IMR-90 (cell line): ENCODE data around the gene EHF. TPM values are rescaled to one million over a fixed set of nuclear protein-coding genes. Genes with fewer than 3 reads are reported as not detected.

Experiments used
- ATAC-seq: fragments of 200-7000 bp; cut with Tn5 transposase; 2 replicates; pipeline ENCODE4 v1.9.1; 2020; ENCODE audit warnings: low read depth, mild to moderate bottlenecking, moderate library complexity
- BruUV-seq: library from RNA; stranded (reverse); fragments of 400-500 nt; replicated peaks from 2 replicates; lab custom pipeline; 2021; lab: Mats Ljungman, UMichigan
- CTCF ChIA-PET: fragments of 300-600 bp; formaldehyde crosslinking; extraction: SDS; loops from one replicate; lab custom pipeline; 2021; ENCODE audit warnings: antibody characterized with exemption; lab: Yijun Ruan, JAX
- POLR2A ChIA-PET: fragments of 300-600 bp; sonication (Branson Sonifier 250); formaldehyde crosslinking; loops from one replicate; lab custom pipeline; 2022; ENCODE audit warnings: antibody characterized with exemption; ENCODE audit not compliant: unreplicated experiment; lab: Charles Lee
- DNase-seq: peaks from one replicate; pipeline ENCODE4 v3.0.0; 2013
- H2AFZ ChIP-seq: replicated peaks from 2 replicates; pipeline ENCODE3; 2013; ENCODE audit warnings: low read length, mild to moderate bottlenecking; ENCODE audit not compliant: poor library complexity
- H2AK5ac ChIP-seq: 2 replicates; pipeline ENCODE4 v1.6.1; 2013; ENCODE audit warnings: low read depth, low read length, inconsistent platforms
- H2AK9ac ChIP-seq: replicated peaks from 2 replicates; pipeline ENCODE3; 2013; ENCODE audit warnings: mild to moderate bottlenecking, low read depth, low read length, moderate library complexity; ENCODE audit not compliant: poor library complexity
- H2BK120ac ChIP-seq: 2 replicates; pipeline ENCODE4 v1.6.1; 2013; ENCODE audit warnings: low read depth, low read length, inconsistent platforms
- H2BK15ac ChIP-seq: 3 replicates; pipeline ENCODE4 v1.6.1; 2013; ENCODE audit warnings: low read depth, low read length, inconsistent platforms
- H2BK20ac ChIP-seq: 2 replicates; pipeline ENCODE4 v1.6.1; 2013; ENCODE audit warnings: low read depth, mild to moderate bottlenecking, inconsistent platforms, low read length, moderate library complexity
- H2BK5ac ChIP-seq: 2 replicates; pipeline ENCODE4 v1.6.1; 2013; ENCODE audit warnings: mild to moderate bottlenecking, low read depth, low read length, inconsistent platforms; ENCODE audit not compliant: poor library complexity, severe bottlenecking
- H3K14ac ChIP-seq: replicated peaks from 2 replicates; pipeline ENCODE4 v1.6.1; 2013; ENCODE audit warnings: low read depth, low read length, inconsistent platforms
- H3K18ac ChIP-seq: 2 replicates; pipeline ENCODE4 v1.6.1; 2013; ENCODE audit warnings: low read depth, low read length, control low read depth
- H3K23ac ChIP-seq: 2 replicates; pipeline ENCODE4 v1.6.1; 2013; ENCODE audit warnings: low read depth, low read length, inconsistent platforms
- H3K27ac ChIP-seq: 2 replicates; pipeline ENCODE4 v1.5.1; 2013; ENCODE audit warnings: mild to moderate bottlenecking, control low read depth, low read length; ENCODE audit not compliant: insufficient read depth
- H3K27me3 ChIP-seq: 2 replicates; pipeline ENCODE4 v1.6.1; 2013; ENCODE audit warnings: low read length; ENCODE audit not compliant: control insufficient read depth, insufficient read depth
- H3K36me3 ChIP-seq: 2 replicates; pipeline ENCODE4 v1.6.1; 2013; ENCODE audit warnings: low read length, mixed read lengths; ENCODE audit not compliant: control insufficient read depth, insufficient read depth
- H3K4ac ChIP-seq: 2 replicates; pipeline ENCODE4 v1.6.1; 2013; ENCODE audit warnings: low read depth, low read length, inconsistent platforms
- H3K4me1 ChIP-seq: 2 replicates; pipeline ENCODE4 v1.6.1; 2013; ENCODE audit warnings: low read length, mixed read lengths; ENCODE audit not compliant: control insufficient read depth, insufficient read depth
- H3K4me2 ChIP-seq: 2 replicates; pipeline ENCODE4 v1.6.1; 2013; ENCODE audit warnings: low read depth, mild to moderate bottlenecking, control low read depth, low read length, moderate library complexity
- H3K4me3 ChIP-seq: 2 replicates; pipeline ENCODE4 v1.5.1; 2013; ENCODE audit warnings: low read depth, mild to moderate bottlenecking, control low read depth, low read length, moderate library complexity; ENCODE audit not compliant: insufficient read depth
- H3K56ac ChIP-seq: 2 replicates; pipeline ENCODE4 v1.6.1; 2013; ENCODE audit warnings: low read length, inconsistent platforms; ENCODE audit not compliant: insufficient read depth; ENCODE audit errors: extremely low read depth
- H3K79me1 ChIP-seq, 2 experiments: 2 replicates each; pipeline ENCODE4 v1.6.1; 2013; ENCODE audit warnings: low read length in 2 of 2, inconsistent platforms in 1 of 2, low read depth in 1 of 2
- H3K9ac ChIP-seq: 2 replicates; pipeline ENCODE4 v1.6.1; 2013; ENCODE audit warnings: low read depth, low read length, control low read depth
- H3K9me1 ChIP-seq: 2 replicates; pipeline ENCODE4 v1.6.1; 2013; ENCODE audit warnings: low read length, inconsistent platforms; ENCODE audit not compliant: insufficient read depth
- H3K9me3 ChIP-seq: 2 replicates; pipeline ENCODE4 v1.6.1; 2013; ENCODE audit warnings: low read length; ENCODE audit not compliant: control insufficient read depth, insufficient read depth
- H4K20me1 ChIP-seq: 2 replicates; pipeline ENCODE4 v1.6.1; 2013; ENCODE audit warnings: low read length, inconsistent platforms; ENCODE audit not compliant: insufficient read depth
- H4K5ac ChIP-seq: 2 replicates; pipeline ENCODE4 v1.6.1; 2013; ENCODE audit warnings: mild to moderate bottlenecking, low read depth, low read length, control low read depth
- H4K8ac ChIP-seq, 2 experiments: 2 replicates each; pipeline ENCODE4 v1.6.1; 2013; ENCODE audit warnings: low read depth in 2 of 2, low read length in 2 of 2, control low read depth in 1 of 2, inconsistent platforms in 1 of 2
- H4K91ac ChIP-seq: 2 replicates; pipeline ENCODE4 v1.6.1; 2013; ENCODE audit warnings: low read depth, low read length, inconsistent platforms; ENCODE audit not compliant: insufficient read depth
- BHLHE40 ChIP-seq: fragments of 150-350 bp; IDR thresholded peaks from 2 replicates; pipeline ENCODE4 v1.6.1; 2016; ENCODE audit warnings: mild to moderate bottlenecking, low read depth, low read length
- CEBPB ChIP-seq: IDR thresholded peaks from 2 replicates; pipeline ENCODE4 v1.6.1; 2012; ENCODE audit warnings: low read depth, low read length, improper control_type of control experiment
- MAFK ChIP-seq: IDR thresholded peaks from 2 replicates; pipeline ENCODE4 v1.6.1; 2012; ENCODE audit warnings: low read depth, low read length, improper control_type of control experiment
- MXI1 ChIP-seq: IDR thresholded peaks from 2 replicates; pipeline ENCODE4 v1.6.1; 2012; ENCODE audit warnings: low read depth, mild to moderate bottlenecking, low read length, moderate library complexity, borderline replicate concordance
- POLR2A ChIP-seq: IDR thresholded peaks from 2 replicates; pipeline ENCODE4 v1.6.1; 2012; ENCODE audit warnings: mild to moderate bottlenecking, low read depth, low read length
- RCOR1 ChIP-seq: IDR thresholded peaks from 2 replicates; pipeline ENCODE4 v1.6.1; 2012; ENCODE audit warnings: mild to moderate bottlenecking, low read length, improper control_type of control experiment; ENCODE audit not compliant: insufficient replicate concordance
- SMC3 ChIP-seq: fragments of 150-350 bp; IDR thresholded peaks from 2 replicates; pipeline ENCODE4 v1.6.1; 2016; ENCODE audit warnings: low read depth, mild to moderate bottlenecking, antibody characterized with exemption, low read length, moderate library complexity
- WGBS, 2 experiments: methylation state at CpG; one replicate each; pipeline versions ENCODE4 v1.1.5 to v1.1.7; 2013; ENCODE audit warnings: missing lambda C conversion rate in 2 of 2; ENCODE audit not compliant: insufficient read length in 1 of 2; ENCODE audit errors: extremely low coverage in 2 of 2; 5-methylcytosine and 5-hydroxymethylcytosine counted together
- dilution Hi-C: fragments of 300-500 bp; cut with HindIII; formaldehyde crosslinking; loops from one replicate; pipeline ENCODE4 v1.14.3; 2018; ENCODE audit warnings: low sequenced_read_pairs; ENCODE audit not compliant: unreplicated experiment
- in situ Hi-C: fragments of 300-500 bp; cut with MboI; formaldehyde crosslinking; loops from 3 replicates; pipeline ENCODE4 v1.14.3; 2019; ENCODE audit warnings: low sequenced_read_pairs, inconsistent platforms, mixed read lengths
- intact Hi-C: fragments of 100-400 bp; cut with micrococcal nuclease; formaldehyde crosslinking; loops from 2 replicates; pipeline ENCODE4 v1.10.0; 2022
- polyA plus RNA-seq, 3 experiments: library from polyadenylated mRNA; depleted of rRNA; stranded (reverse); fragments of >200 nt; gene quantifications; 2 replicates each; pipeline ENCODE4 v1.2.3, GENCODE V29; 2012; ENCODE audit warnings: low replicate concordance in 1 of 3
- total RNA-seq: library from RNA; depleted of rRNA; stranded (reverse); fragments of >200 nt; gene quantifications from 2 replicates; pipeline ENCODE4 v1.2.3, GENCODE V29; 2012
- TF ChIP-seq, protein P1 (sequence below): fragments of 150-350 bp; IDR thresholded peaks from 2 replicates; pipeline ENCODE4 v1.6.1; 2017; ENCODE audit warnings: mild to moderate bottlenecking, antibody characterized with exemption, low read length, low read depth

EHF gene
- total and polyA plus RNA-seq, 2 of the 4 experiments (the other 2 are of a cell fraction), result under 0.01 TPM; not detected in 1

DNA sequence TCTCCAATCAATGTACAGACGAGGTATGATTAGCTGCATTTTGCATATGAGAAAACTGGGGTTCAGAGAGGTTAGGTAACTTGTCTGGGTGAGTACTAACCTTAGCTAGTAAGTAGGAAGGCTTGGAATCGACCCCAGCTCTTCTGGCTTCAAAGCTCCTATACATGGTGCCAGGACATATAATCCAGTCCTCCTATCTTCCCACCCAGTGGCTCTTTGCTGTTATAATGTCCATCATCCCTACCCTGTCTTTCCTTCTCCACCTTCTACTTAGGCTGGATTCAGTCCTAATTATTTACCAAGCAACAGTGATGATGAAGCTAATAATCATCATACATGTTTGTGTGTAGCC is 20.0 kb downstream of the EHF start:
- no peak overlapping the region for H4K5ac ChIP-seq
- no peak overlapping the region for H3K14ac ChIP-seq
- H2BK120ac ChIP-seq, result peak overlapping the region; percentile 12; the same call in 1 of the 2 replicates
- H3K4me3 ChIP-seq, result no peak overlapping the region
- H3K4me2 ChIP-seq, result no peak overlapping the region
- BruUV-seq, result no TSS peak
- H3K18ac ChIP-seq, result no peak overlapping the region; the same call in 1 of the 2 replicates
- intact Hi-C loops (no loop called here), dilution Hi-C loops (no loop called here), in situ Hi-C loops (no loop called here)
- CTCF ChIA-PET, result no interaction called here
- H3K4me1 ChIP-seq, result peaks cover 15% of the 10 kb centered on the region
- H4K8ac ChIP-seq, result no peak overlapping the region
- peak overlapping the region; percentile 31; the same call in 1 of the 2 replicates for H2AK5ac ChIP-seq
- H3K9me3 ChIP-seq, result no peaks in the 10 kb centered on the region
- DNase-seq, result no peak
- H2BK15ac ChIP-seq, result peak overlapping the region; percentile 42; the same call in 1 of the 3 replicates
- no peak overlapping the region for H4K91ac ChIP-seq
- WGBS, 2 experiments, result no CpG with 5 or more reads among the region's 2 CpGs
- no peak overlapping the region for H3K9ac ChIP-seq
- no peaks in the 10 kb centered on the region for H4K20me1 ChIP-seq
- no peak overlapping the region for H2AFZ ChIP-seq
- peak overlapping the region; percentile 26 for H3K4ac ChIP-seq
- POLR2A ChIA-PET, result no interaction called here
- H3K27me3 ChIP-seq, result no peaks in the 10 kb centered on the region
- no peaks in the 10 kb centered on the region for H3K79me1 ChIP-seq
- TF ChIP-seq MXI1 (no peak), SMC3 (no peak), MAFK (no peak), RCOR1 (no peak), CEBPB (no peak), BHLHE40 (no peak), POLR2A (no peak)
- TF ChIP-seq, protein P1, sequence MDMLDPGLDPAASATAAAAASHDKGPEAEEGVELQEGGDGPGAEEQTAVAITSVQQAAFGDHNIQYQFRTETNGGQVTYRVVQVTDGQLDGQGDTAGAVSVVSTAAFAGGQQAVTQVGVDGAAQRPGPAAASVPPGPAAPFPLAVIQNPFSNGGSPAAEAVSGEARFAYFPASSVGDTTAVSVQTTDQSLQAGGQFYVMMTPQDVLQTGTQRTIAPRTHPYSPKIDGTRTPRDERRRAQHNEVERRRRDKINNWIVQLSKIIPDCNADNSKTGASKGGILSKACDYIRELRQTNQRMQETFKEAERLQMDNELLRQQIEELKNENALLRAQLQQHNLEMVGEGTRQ, result no peak
- no peaks in the 10 kb centered on the region for H3K36me3 ChIP-seq
- no peak for ATAC-seq
- peak overlapping the region; percentile 37; the same call in 1 of the 2 replicates for H2BK20ac ChIP-seq
- no peak overlapping the region for H2BK5ac ChIP-seq
- H3K27ac ChIP-seq, result no peak overlapping the region
- H3K9me1 ChIP-seq, result peaks cover 17% of the 10 kb centered on the region
- no peak overlapping the region for H3K56ac ChIP-seq
- no peak overlapping the region for H2AK9ac ChIP-seq
- no peak overlapping the region for H3K23ac ChIP-seq
